Tibial artery (tissue), 4 donors: ENCODE measurements around the gene MROH9.
A peak's percentile ranks its signal among the peaks of the same experiment; 100 is the strongest.

Source experiments
- DNase-seq, 2 donors: peaks; one replicate each; pipeline ENCODE4 v3.0.0-alpha.2; 2019
- H3K27ac ChIP-seq, 2 donors: fragments of 200-600 bp; sonication (generic) in 1 of 2; 1 replicate in 1 of 2; 2 replicates in 1 of 2; pipeline ENCODE4 v1.5.1; 2018 to 2019; ENCODE audit warnings: mild to moderate bottlenecking in 1 of 2
- H3K27me3 ChIP-seq, 2 donors: fragments of 200-600 bp; sonication (generic) in 1 of 2; one replicate each; pipeline versions ENCODE4 v1.5.1 to v1.6.0; 2016 to 2019
- H3K36me3 ChIP-seq, 3 donors: fragments of 200-600 bp; sonication (generic) in 2 of 3; one replicate each; pipeline ENCODE4 v1.5.1; 2016 to 2019; ENCODE audit warnings: mild to moderate bottlenecking in 2 of 3
- H3K4me1 ChIP-seq, 4 donors: fragments of 200-600 bp; sonication (generic) in 2 of 4; 1 replicate in 3 of 4; 2 replicates in 1 of 4; pipeline ENCODE4 v1.5.1; 2016 to 2019
- H3K4me3 ChIP-seq, 2 donors: fragments of 200-600 bp; sonication (generic) in 1 of 2; 1 replicate in 1 of 2; 2 replicates in 1 of 2; pipeline ENCODE4 v1.5.1; 2018 to 2019; ENCODE audit warnings: mild to moderate bottlenecking in 2 of 2
- H3K9me3 ChIP-seq, 3 donors: fragments of 200-600 bp; sonication (generic) in 1 of 3; one replicate each; pipeline ENCODE4 v1.5.1; 2016 to 2019
- intact Hi-C: fragments of 100-400 bp; cut with DNase I; formaldehyde crosslinking; loops from one replicate; pipeline ENCODE4 v1.15.0; 2023; ENCODE audit warnings: low total_unique reads
- TF ChIP-seq, protein P1 (sequence below), 2 experiments: fragments of 200-600 bp in 1 of 2; fragments of 450-650 bp in 1 of 2; IDR thresholded peaks; one replicate each; pipeline ENCODE4 v1.5.1; 2017 to 2019; ENCODE audit warnings: antibody characterized with exemption in 2 of 2, mild to moderate bottlenecking in 1 of 2, moderate library complexity in 1 of 2

MROH9 gene

GRCh38 chr1:171061425-171062143 is 126.2 kb downstream of the MROH9 start:
- intact Hi-C loops = no loop called here
- TF ChIP-seq, protein P1, sequence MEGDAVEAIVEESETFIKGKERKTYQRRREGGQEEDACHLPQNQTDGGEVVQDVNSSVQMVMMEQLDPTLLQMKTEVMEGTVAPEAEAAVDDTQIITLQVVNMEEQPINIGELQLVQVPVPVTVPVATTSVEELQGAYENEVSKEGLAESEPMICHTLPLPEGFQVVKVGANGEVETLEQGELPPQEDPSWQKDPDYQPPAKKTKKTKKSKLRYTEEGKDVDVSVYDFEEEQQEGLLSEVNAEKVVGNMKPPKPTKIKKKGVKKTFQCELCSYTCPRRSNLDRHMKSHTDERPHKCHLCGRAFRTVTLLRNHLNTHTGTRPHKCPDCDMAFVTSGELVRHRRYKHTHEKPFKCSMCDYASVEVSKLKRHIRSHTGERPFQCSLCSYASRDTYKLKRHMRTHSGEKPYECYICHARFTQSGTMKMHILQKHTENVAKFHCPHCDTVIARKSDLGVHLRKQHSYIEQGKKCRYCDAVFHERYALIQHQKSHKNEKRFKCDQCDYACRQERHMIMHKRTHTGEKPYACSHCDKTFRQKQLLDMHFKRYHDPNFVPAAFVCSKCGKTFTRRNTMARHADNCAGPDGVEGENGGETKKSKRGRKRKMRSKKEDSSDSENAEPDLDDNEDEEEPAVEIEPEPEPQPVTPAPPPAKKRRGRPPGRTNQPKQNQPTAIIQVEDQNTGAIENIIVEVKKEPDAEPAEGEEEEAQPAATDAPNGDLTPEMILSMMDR (IDR thresholded peaks at IDR 0.05) = no peak
- no peak for DNase-seq
- H3K4me3 ChIP-seq = no peak overlapping the region
- H3K9me3 ChIP-seq = peaks cover 0 to 6% (median 0%) of the 10 kb centered on the region in 3 donors
- H3K36me3 ChIP-seq = no peaks in the 10 kb centered on the region
- H3K27me3 ChIP-seq = no peaks in the 10 kb centered on the region
- no peak overlapping the region for H3K27ac ChIP-seq
- H3K4me1 ChIP-seq = no peaks in the 10 kb centered on the region

- no peak for DNase-seq
- H3K27me3 ChIP-seq = no peaks in the 10 kb centered on the region
- H3K4me3 ChIP-seq = no peak overlapping the region
- TF ChIP-seq, protein P1 (IDR thresholded peaks at IDR 0.05) = no peak
- no peaks in the 10 kb centered on the region for H3K36me3 ChIP-seq
- H3K27ac ChIP-seq = no peak overlapping the region
- intact Hi-C loops = no loop called here
- no peaks in the 10 kb centered on the region for H3K4me1 ChIP-seq
- H3K9me3 ChIP-seq = peaks cover 0 to 2% (median 0%) of the 10 kb centered on the region in 3 donors
Measured at GRCh38 chr1:171062902-171063301, 127.6 kb downstream of the MROH9 start.

DNA sequence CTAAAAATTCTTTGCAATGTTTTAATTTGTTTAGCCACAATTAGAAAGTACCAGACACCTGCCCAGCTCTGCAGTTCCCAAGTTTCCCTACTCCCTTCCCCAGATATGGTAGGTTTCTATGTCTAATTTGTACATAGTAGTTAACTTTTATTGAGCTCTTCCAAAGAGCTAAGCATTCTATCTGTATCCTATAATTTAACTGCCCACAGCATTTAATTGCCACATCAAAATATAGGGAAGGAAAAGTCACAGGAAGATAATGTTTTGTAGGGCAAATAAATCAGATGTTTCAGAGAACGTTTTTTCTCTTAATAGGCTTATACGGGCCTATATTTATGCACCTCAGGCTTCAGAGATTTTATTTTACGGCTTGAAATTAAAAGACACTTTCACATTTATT is 139.7 kb downstream of the MROH9 start:
- TF ChIP-seq, protein P1 (IDR thresholded peaks at IDR 0.05) = no peak
- intact Hi-C loops = no loop called here
- no peak for DNase-seq
- H3K36me3 ChIP-seq = no peaks in the 10 kb centered on the region
- no peak overlapping the region for H3K4me3 ChIP-seq
- H3K9me3 ChIP-seq = no peaks in the 10 kb centered on the region
- H3K4me1 ChIP-seq = no peaks in the 10 kb centered on the region
- H3K27ac ChIP-seq = no peak overlapping the region
- no peaks in the 10 kb centered on the region for H3K27me3 ChIP-seq

- DNase-seq = no peak
- H3K4me3 ChIP-seq = no peak overlapping the region
- H3K27ac ChIP-seq = peak overlapping the region; percentile 61 to 68
- intact Hi-C loops = loop anchor here (5.0 kb wide), 1 partner anchor 146 kb away; no protein-coding TSS in a partner anchor
- H3K27me3 ChIP-seq = no peaks in the 10 kb centered on the region
- TF ChIP-seq, protein P1 (IDR thresholded peaks at IDR 0.05) = peak; percentile 47 to 67
- H3K36me3 ChIP-seq = no peaks in the 10 kb centered on the region
- peaks cover 0 to 16% (median 8%) of the 10 kb centered on the region in 4 donors for H3K4me1 ChIP-seq
- no peaks in the 10 kb centered on the region for H3K9me3 ChIP-seq
Measured at GRCh38 chr1:171081314-171081753, 146.0 kb downstream of the MROH9 start.

GRCh38 chr1:171081763-171082201 is 146.4 kb downstream of the MROH9 start:
- H3K4me1 ChIP-seq = peaks cover 0 to 16% (median 8%) of the 10 kb centered on the region in 4 donors
- no peak overlapping the region for H3K4me3 ChIP-seq
- no peaks in the 10 kb centered on the region for H3K9me3 ChIP-seq
- H3K27ac ChIP-seq = peak overlapping the region; percentile 61 to 68
- intact Hi-C loops = loop anchor here (5.0 kb wide), 1 partner anchor 146 kb away; no protein-coding TSS in a partner anchor
- TF ChIP-seq, protein P1 (IDR thresholded peaks at IDR 0.05) = no peak
- no peaks in the 10 kb centered on the region for H3K27me3 ChIP-seq
- no peak for DNase-seq
- no peaks in the 10 kb centered on the region for H3K36me3 ChIP-seq
